ELF-1 (cell line): ENCODE data around the gene ZNF335.
A peak's percentile ranks its signal among the peaks of the same experiment; 100 is the strongest.

Source experiments
- DNase-seq: peaks from one replicate; pipeline ENCODE4 v3.0.0-alpha.2; 2016; ENCODE audit warnings: low read depth, low spot score

The ZNF335 gene

DNA sequence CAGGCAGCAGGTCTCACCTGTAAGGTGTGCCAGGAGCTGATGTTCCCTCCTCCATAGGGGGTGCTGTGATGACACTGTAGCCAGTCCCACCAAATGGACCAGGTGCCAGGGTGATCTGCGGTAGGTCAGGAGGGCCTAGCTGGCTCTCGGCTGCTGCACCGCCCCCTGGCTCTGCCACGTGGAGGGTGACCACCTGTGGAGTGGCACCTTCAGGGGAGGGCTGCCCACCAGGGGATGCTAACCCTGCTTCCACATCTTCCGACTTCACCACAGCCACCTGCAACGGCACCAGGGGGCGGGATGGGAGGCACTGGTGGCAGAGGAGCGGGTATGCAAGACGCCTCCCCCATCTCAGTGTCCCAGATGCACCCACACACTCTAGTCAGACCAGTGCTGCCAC is 18.3 kb downstream of the ZNF335 start:
- no peak for DNase-seq

DNA sequence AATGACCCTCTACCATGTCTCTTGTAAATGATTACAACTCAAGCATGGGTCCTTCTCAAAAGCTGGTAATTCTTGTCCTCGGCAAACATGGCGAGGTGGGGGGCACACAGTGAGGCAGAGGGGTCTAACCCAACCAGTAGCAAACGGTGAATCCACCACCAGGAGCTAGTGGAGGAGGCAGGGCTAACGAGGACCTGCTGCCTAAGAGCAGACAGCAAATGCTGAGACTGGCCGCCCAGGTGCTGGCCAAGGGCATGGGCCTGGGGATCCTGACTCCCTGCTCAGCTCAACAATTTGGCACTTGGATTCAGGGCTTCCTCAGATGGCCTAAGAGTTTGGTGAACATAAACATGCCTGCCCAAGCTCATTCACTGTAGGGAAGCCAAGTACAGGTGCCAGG is 19.1 kb downstream of the ZNF335 start:
- DNase-seq = no peak

DNA sequence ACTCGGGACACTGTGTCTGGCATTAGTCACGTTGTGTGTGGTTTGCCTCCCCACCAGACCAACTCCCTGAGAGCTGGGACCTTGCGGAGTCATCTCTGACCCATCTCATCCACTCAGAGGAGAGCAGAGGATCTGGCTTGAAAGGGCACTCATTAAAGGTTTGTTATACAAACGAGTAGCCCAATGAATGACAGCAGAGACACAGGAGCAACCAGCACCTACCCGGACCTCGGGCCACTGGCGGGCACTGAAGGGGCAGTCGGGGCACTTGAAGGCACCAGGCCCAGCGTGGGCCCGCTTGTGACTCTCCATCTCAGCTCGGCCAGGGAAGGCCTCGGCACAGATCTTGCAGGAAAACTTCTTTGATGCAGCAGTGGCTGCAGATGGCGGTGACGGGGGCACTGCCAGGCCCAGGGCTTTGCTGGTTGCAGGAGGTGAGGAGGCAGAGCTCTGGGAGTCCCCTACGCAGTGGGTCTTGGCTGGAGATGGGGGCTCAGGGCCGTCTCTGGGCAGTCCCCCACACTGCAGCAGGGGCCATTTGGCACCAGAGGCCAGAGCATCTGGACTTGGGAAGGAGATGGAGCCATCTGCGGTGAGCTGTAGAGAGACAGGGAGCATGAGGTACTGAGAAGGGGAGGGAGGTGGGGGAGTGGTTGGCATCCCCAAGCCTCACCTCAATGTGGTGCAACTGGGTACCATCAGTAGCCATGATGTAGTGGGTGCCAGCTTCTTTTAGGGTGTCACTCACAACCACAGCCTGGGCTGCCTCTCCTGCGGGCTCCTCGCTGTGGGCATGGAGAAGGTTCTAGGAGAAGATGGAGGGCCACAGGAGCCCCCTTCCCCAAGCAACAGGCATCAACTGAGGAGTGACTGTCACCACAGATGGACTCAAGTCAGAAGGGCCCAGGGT is 19.8 kb downstream of the ZNF335 start:
- no peak for DNase-seq

DNA sequence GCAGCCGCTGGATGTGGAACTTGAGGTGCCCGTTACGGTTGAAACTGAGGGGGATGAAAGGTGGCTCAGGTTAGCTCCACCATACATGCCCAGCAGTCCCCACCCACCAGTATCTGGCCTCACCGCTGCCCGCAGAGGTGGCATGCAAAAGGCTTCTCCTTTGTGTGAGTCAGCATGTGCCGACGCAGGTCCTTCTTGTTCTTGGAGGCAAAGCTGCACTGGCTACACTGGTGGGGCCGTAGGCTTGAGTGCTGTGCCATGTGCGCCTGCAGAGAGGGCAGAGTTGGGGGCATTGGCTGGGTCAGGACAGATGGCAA is 21.7 kb downstream of the ZNF335 start:
- DNase-seq = no peak

DNA sequence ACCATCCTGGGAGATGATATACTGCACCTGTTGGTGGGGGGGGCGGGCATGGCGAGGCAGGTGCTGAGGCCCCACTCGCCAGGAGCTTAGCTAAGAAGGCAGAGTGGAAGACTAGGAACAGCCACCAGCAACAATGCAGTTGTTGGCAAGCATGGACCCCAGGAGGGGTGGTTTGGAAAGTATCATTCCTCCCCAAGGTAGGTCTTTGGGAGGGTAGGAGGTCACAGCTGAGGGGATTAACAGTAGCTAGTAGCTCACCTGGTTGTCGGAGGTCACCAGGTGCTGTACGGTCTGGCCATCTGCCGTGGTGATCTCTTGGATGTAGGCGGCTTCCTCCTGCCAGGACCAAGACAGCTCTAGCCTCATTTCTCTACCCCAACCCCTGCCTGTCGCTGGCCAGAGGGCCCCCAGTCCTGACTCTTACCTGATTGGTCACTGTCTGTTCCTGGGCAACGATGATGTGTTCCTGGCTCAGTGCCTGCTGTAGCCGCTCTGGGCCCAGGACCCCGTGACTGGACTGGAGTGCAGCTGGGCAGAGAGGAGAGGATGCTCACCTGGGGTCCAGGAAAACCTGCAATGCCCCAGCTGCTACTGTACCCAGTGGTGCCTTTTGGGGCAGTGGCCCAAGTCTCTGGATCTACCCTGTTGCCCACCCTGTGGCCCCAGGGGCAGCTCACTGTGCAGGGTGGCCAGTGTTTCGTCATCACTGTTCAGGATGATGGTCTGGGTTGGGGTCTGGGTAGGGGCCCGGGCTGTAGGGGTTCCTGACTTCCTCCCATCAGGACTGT is 22.3 kb downstream of the ZNF335 start:
- DNase-seq = no peak

DNA sequence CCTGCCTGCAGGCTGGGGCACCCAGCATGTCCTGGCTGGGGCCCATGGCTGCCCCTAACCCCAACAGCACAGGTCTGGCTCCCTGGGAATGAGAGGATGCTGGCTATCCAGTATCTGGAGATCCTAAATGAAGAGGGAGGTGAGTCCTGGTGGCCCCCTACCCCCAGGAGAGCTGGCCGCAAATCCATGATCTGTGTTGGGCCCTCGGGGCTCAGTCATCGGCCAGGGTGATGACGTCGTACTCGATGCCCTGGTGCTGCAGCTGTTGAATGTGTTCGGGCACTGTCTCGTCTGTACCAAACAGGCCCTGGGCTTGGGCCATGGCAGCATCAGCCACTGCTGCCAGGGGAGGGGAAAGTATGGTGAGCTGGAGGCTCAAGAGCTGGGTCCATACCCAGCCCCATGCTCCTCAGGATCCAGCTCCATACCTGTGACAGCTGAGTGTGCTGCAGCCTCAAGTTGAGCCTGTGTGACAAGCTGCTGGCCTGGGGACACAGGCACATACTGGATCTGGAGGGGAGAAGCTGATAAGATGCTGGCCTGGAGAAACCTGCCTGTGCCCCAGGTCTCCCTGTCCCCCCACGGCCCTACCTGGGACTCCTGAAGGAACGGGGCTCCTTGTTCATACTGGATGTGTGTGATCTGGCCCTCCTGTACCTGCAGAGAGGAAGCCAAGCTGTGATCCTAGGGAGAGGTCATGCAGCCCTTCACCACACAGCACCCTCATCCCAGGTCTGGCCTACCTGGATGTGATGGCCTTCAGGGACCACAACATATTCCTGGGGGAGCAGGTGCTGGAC is 23.1 kb downstream of the ZNF335 start:
- no peak for DNase-seq

DNA sequence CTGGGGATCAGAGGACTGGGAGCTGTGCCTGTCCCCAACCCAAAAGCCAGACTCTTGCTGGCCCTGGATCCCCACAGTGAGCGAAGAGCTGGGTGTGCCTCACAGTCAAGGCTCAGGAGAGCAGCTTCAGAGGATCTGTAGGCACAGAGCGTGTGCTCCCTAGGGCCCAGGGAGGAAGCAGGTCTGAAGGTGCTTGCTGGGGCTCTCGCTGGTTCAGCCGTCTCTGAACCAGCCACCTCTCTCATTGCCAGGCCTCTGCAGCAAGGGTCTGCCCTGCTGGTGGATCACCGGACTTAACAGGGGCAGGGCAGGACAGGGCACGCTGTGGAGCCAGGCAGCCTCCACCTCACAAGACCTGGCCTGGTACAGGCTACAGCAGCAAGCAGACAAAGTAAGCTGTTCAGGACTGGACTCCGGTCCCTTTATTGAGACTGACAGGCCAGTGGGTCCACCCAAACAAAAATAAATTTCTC is 23.7 kb downstream of the ZNF335 start:
- no peak for DNase-seq

DNA sequence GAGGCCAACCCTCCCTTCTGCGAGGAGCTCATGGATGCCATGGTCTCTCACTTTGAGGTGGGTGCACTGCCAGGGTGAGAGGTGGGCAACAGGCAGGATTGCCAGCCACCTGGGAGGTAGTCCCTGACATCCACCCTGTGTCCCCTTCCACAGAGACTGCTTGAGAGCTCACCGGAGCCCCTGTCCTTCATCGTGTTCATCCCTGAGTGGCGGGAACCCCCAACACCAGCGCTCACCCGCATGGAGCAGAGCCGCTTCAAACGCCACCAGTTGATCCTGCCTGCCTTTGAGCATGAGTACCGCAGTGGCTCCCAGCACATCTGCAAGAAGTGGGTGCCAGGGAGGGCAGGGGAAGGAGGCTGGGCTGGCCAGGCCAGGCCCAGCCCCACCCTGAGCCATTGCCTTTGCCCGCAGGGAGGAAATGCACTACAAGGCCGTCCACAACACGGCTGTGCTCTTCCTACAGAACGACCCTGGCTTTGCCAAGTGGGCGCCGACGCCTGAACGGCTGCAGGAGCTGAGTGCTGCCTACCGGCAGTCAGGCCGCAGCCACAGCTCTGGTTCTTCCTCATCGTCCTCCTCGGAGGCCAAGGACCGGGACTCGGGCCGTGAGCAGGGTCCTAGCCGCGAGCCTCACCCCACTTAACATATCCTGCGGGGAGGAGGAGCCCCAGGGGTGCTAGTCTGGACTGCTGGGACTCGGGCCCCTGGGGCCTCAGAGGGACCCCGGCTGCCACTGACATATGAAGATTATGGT is 24.7 kb downstream of the ZNF335 start:
- DNase-seq = no peak

DNA sequence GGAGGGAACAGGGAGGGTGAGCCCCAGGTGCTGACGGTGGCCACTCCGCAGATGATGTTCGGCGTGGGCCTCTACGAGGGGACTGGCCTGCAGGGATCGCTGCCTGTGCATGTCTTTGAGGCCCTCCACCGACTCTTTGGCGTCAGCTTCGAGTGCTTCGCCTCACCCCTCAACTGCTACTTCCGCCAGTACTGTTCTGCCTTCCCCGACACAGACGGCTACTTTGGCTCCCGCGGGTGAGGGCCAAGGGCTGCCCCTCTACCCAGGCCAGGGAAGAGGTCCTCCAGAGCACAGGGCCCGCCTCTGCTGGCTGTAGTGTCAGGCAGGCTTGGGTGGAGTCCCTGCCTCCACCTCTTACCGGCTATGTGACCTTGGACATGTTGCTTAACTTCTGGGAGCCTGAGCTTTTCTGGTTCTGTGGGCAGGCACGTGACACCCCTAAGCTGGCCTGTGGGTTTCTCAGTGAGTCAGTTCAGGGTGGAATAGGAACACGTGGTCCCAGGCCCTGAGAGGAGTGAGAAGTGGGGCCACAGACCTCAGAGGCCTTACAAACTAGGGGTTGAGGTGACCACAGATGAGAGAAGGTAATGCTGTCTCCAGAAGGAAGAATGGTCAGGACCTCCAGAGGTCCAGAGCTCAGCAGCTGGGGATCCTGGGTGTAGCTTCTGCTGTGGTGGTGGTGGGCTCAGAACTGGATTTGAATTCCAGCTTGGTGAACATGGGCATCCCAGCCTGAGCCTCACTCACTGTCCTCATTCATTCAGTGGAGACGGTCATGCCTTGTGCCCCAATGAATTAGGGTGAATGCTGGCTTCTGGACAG is 25.6 kb downstream of the ZNF335 start:
- DNase-seq = no peak

DNA sequence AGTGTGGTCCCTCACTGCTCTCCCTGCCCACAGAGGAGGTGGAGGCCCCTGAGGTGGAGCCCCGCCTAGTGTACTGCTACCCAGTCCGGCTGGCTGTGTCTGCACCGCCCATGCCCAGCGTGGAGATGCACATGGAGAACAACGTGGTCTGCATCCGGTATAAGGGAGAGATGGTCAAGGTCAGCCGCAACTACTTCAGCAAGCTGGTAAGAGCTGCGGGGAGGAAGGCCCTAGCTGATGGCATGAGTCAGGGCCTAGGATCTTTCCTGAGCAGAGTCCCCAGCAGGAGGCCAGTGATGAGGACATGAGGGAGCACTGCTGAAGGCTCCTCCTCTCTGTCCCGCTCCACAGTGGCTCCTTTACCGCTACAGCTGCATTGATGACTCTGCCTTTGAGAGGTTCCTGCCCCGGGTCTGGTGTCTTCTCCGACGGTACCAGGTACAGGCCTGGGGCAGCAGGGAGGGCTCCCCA is 26.3 kb downstream of the ZNF335 start:
- DNase-seq = no peak

DNA sequence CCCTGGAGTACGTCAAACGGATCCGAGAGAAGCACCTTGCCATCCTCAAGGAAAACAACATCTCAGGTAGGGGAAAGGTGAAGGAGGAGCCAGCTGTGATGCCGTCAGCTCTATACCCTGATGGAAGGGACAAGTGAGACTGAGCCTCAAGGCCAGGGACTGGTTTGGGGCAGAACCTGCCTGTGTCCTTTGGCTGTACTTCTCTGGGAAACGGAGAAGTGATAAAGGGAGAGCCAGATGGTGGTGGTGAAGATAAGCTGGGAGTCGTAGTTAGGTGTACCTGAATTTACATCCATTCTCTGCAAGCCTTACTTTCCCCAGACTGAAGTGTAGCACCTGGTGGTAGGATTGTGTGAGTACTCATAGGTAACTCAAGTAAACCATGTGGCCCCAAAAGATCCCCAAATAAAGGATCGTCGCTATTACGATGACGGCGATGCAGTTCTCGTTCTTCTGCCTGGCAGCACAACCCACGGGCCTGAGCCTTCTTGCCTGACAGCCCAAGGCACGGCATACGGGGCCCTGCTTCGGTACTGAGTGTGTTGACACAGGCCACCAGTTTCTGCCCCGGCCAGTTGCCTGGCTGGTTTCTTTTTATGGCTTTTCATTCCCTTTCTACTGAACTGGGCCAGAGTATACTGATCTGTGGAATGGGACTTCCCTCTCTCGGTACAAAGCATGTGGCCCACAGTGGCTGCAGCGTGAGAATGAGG is 26.9 kb downstream of the ZNF335 start:
- DNase-seq = no peak

DNA sequence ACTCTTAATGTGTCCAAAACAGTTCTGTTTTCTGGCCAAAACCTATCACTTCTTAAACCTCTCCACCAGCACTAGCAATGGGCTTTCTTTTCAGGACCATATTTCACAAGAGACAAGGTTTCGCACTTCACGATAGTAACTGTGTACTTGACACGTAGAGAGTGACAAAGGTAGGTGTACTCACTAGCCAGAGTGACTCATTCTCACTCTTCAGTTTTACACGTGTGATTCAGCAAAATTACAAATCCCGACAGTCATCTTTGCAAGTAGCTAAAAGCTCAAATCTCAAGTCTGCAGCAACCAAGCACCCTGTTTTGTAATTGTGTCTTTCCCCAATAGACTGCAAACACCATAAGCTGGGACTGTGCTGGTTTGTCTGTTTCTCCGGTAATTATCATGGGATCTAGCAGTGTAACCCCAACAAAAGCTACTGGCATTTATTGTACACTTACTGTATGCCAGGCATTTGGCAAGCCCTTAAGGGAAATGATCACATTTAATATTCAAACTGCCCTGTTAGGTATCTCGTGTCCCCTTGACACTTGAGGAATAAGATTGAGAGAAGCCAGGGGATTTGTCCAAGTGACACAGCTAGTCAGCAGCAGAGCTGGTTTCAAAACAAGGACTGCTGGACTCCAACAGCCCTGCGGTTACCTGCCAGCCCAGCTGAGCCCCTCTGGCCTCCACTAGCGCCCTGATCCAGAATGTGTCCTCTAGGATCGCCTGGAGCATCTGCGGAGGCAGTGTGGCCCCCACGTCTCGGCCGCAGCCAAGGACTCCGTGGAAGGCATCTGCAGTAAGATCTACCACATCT is 27.6 kb downstream of the ZNF335 start:
- no peak for DNase-seq

DNA sequence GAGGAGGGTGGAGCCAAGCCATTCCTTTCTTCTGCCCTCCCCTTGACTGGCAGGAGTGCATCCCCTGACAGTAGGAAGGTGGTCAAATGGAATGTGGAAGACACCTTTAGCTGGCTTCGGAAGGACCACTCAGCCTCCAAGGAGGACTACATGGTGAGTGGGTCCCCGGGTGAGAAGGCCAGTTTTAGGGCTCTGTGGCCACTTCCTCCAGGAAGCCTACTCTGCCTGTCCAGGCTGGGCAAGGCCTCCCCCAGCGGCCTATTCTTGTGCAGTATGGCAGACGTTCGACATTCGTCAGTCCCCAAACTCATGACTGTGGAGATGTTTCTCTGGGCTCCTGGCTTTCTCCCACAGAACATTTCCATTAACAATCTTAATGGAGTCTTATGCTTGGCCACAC is 28.4 kb downstream of the ZNF335 start:
- no peak for DNase-seq

DNA sequence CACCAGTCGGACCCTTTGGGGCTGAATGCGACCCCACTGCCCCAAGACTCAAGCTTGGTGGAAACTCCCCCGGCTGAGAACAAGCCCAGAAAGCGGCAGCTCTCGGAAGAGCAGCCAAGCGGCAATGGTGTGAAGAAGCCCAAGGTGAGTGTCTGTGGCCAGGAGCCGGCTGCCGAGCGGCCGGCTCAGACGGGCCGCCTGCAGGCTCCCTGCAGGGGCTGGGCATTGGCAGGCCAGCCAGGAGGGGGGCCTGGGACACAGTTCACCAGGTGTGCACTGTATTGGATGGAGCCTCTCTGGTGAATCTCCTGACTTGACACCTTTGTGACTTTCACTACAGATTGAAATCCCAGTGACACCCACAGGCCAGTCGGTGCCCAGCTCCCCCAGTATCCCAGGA is 31.5 kb downstream of the ZNF335 start:
- no peak for DNase-seq

DNA sequence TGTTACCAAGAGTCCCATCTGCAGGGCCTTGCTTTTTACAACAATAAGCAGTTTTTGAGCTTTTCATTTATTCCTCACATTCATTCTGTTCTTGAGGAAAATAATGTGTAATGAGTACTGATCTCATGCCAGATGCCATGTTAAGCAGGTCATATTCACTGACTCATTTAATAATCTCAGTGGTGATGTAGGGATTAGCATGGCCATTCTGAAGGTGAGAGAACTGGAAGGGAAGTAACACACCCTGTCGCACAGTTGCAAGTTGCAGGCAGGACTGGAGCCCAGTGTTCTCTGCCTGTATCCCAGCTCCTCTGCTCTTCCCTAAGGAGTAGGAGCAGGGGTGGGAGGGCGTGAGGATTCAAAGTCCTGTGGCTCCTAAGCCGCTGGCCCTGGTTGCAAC is 31.9 kb downstream of the ZNF335 start:
- no peak for DNase-seq

DNA sequence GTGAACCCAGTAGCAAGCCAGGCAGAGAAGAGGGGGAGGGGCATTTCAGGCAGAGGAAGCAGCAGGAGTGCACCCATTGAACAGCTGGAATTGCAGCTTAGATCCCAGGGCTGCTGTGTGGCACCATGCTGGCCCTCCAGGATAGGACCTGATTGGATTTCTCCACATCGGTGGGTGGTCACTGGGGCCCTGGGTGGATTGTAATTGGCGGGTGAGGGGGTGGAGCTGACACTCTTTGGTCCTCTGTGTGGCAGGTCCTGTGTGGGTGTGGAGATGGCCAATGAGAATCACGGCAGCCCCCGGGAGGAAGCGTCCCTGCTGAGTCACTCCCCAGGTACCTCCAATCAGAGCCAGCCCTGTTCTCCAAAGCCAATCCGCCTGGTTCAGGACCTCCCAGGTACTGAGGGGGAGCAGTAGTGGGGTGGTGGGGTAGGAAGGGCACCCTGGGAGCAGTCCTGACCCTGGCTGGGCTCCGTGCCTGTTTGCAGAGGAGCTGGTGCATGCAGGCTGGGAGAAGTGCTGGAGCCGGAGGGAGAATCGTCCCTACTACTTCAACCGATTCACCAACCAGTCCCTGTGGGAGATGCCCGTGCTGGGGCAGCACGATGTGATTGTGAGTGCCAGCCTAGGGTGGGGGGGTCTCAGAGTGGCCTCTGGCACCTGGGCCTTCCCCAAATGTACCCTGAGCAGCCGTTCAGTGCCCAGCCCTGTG is 33.1 kb downstream of the ZNF335 start:
- DNase-seq = peak; percentile 73

DNA sequence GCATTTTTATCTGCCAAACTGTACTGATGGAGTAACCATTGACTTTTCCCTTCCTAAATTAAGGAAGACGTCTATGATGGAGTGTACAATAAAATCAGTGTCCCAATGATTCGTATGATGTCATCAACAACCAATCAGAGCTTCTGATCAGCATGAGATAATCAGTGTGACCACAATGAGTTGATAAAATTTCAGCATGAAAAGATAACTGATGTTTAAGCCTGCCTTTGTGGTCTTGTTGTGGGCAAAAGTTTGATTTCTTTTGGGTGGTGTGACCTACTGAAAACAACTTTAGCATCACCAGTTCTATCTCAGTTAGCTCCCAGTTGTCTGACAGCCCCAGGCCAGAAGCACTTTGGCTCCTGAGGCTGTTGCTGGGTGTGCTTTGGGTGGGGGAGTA is 34.2 kb downstream of the ZNF335 start:
- DNase-seq = no peak

DNA sequence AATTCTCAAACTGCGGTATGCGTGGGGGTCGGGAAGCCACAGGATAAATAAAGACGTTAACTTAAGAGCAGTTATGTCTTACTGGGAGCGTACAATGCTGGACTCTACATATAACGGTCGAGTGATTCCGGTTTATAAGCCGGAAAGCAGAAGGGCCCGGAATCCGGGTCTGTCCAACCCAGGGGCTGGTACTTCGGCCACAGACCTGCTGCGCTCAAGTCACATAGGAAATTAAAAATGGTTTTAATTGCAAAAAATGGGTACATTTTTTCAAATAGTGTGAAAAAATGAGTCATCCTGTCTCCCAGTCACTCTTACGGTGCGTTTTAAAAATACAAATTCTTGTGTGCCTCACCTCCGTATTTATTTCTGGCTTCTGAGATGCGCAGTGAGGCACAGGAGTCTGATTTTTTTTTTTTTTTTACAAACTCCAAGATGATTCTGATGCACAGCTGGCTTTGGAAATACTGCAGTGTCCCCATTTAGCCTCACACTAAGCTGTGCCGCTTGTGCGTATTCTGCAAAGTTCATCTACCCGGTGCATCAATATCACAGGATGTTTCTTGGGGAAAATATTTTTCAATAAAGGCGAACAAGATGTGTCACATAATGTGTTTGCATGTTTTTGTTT is 36.5 kb downstream of the ZNF335 start:
- no peak for DNase-seq
